Stimulated activated CD4-positive, alpha-beta T cell treated with anti-CD3 and anti-CD28 coated beads, Interleukin-1b, Interleukin-23, amount 100 ng/mL, for 4 hours (primary cell): ENCODE data around the gene PRRT2.
"Not testable (repeated sequence)": the region's sequence is repeated elsewhere in the genome, so short reads cannot be mapped to it uniquely, and the experiment has no call there.

ENCODE experiments used
- DNase-seq, 2 donors: peaks; one replicate each; pipeline ENCODE4 v3.0.0-alpha.2; 2020; ENCODE audit warnings: low read depth in 2 of 2

Gene PRRT2

DNA sequence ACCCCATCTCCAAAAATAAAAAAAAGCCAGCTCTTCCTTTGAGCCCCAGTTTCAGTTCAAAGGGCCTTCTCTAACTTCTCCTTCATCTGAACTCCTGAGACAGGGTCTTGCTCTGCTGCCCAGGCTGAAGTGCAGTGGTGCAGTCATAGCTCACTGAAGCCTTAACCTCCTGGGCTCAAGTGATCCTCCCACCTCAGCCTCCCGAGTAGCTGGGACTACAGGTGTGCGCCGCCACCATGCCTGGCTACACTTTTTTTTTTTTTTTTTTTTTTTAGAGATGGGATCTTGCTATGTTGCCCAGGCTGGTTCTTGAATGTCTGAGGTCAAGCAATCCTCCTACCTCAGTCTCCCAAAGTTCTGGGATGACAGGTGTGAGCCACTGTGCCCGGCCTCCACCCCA is 21.2 kb downstream of the PRRT2 start:
- not testable (repeated sequence) for DNase-seq

GRCh38 chr16:29834079-29834478 is 22.1 kb downstream of the PRRT2 start:
- DNase-seq = no peak

DNA sequence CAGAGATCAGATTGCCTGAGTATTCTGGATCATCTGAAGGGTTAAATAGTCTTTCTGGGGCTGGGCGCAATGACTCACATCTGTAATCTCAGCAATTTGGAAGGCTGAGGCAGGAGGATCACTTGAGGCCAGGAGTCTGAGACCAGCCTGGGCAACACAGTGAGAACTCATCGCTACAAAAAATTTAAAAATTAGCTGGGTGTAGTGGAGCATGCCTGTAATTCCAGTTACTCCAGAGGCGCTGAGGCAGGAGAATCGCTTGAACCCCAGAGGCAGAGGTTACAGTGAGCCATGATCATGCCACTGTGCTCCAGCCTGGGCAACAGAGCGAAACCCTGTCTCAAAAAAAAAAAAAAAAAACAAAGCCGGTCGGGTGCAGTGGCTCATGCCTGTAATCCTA is 23.9 kb downstream of the PRRT2 start:
- DNase-seq = no peak

- DNase-seq = no peak
Measured at GRCh38 chr16:29836623-29837022, 24.6 kb downstream of the PRRT2 start.

DNA sequence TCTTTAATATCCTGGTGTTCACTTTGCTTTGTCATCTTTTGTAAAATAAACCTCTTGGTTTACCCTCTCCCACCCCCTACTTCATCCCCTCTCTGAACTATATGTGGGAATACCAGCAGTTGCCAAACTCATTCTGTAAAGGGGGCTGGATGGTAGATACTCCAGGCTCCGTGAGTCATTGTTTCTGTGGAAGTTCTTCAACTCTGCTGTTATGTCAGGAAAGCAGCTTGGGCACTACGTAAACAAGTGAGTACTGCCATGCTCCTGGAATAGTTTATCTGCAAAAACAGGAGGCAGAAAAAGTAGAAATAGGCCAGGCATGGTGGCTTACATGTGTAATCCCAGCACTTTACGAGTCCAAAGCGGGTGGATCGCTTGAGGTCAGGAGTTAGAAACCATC is 25.8 kb downstream of the PRRT2 start:
- no peak for DNase-seq

DNA sequence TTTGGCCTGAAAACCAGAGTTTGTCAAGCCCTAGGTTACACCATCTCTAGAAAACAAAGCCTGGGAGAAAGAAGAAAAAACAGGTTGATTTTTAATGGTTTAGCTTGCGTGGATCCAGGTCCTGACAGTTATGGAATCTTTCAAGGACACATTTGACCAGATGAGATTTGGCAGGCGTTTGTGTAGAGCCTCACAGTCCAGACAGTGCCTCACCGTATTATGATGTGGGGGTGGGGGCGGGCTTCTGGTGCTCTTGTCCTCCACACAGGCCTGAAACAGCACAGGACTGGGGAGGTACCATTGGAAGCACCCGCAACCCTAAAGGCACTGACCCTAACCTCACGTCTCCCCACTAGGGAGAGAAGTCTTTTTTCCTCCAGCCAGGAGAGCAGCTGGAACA is 27.8 kb downstream of the PRRT2 start:
- no peak for DNase-seq

GRCh38 chr16:29840240-29840639 is 28.2 kb downstream of the PRRT2 start:
- no peak for DNase-seq

- DNase-seq = no peak
Measured at GRCh38 chr16:29841631-29842030, 29.6 kb downstream of the PRRT2 start.

DNA sequence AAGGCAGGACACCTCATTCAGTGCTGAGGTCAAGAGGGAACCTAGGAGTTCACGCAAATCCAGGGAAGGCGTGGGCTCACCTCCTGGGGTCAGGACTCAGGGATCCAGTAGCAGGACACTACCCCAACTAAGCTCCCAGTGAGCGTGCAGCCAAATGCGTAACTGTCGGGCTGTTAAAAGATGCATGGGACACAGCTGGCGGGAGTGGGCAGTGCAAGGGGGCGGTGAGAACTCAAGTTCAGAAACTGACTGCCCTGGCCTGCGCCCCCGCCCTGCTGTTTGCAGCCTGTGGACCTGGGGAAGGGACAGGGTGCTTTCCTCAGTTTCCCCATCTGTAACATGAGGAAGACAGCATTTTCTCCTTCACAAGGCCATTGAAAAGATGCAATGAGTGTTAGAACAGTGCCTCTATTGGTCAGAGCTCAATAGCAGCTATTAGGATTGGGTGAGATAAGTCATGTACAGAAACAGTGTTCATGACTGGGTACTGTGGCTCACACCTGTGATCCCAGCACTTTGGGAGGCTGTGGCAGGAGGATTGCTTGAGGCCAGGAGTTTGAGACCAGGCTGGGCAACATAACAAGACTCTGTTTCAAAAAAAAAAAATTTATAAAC is 30.8 kb downstream of the PRRT2 start:
- no peak for DNase-seq

GRCh38 chr16:29843931-29844330 is 31.9 kb downstream of the PRRT2 start:
- DNase-seq = no peak

- no peak for DNase-seq
Measured at GRCh38 chr16:29844575-29845331, 32.8 kb downstream of the PRRT2 start.

DNA sequence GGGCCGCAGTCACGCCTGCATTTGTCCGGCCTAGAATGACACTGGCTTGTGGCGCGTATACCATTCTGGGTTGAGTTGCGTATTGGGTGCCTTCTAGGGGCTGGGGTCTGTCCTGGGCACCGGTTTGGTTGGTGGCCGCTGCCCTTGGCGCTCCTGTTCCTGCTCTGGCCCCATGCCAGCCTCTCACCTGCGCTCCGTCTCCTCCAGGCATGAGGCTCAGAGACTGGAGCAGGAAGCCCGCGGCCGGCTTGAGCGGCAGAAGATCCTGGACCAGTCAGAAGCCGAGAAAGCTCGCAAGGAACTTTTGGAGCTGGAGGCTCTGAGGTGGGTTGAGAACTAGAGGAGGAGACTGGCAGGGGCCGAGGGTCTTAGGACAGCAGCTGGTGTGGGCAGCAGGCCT is 33.7 kb downstream of the PRRT2 start:
- no peak for DNase-seq

DNA sequence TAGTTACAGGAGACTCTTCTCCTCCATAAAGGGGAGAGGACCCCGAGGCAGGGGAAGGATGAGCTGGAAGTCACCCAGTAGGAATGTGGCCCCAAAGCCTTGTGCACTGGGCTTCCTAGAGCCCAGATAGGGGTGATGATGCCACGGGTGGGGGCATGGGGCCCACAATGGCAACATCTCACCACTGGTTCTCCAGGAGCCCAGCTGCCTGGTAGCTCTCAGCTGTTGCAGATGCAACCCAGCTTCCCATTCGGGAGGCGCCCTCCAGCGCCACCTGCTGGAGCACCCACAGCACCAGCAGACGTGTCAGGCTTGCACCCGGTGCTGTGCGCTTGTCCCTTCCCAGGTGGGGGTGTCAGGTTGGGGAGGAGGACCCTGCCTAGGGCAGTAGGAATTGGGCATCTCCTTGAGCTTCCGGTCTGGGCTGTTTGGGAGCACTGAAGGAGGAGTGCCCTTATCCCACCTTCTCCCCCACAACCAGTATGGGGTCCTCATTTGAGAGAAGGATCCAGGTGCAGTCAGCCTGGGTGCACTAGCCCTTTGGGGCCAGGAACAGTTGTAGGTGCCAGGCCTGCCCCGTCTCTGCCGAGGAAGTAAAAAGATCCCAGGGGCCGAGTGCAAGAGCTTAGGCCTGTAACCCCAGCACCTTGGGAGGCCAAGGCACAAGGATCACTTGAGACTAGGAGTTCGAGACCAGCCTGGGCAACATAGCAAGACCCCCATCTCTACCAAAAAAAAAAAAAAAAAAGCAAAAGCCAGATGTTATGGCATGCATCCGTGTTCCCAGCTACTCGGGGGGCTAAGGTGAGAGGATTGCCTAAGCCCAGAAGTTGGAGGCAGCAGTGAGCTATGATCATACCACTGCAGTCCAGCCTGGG is 36.7 kb downstream of the PRRT2 start:
- DNase-seq = peak; percentile 81

- no peak for DNase-seq
Measured at GRCh38 chr16:29849505-29849904, 37.5 kb downstream of the PRRT2 start.

GRCh38 chr16:29850998-29851397 is 39.0 kb downstream of the PRRT2 start:
- DNase-seq = no peak

GRCh38 chr16:29852654-29853053 is 40.7 kb downstream of the PRRT2 start:
- no peak for DNase-seq

GRCh38 chr16:29854520-29855100 is 42.6 kb downstream of the PRRT2 start:
- DNase-seq = no peak

DNA sequence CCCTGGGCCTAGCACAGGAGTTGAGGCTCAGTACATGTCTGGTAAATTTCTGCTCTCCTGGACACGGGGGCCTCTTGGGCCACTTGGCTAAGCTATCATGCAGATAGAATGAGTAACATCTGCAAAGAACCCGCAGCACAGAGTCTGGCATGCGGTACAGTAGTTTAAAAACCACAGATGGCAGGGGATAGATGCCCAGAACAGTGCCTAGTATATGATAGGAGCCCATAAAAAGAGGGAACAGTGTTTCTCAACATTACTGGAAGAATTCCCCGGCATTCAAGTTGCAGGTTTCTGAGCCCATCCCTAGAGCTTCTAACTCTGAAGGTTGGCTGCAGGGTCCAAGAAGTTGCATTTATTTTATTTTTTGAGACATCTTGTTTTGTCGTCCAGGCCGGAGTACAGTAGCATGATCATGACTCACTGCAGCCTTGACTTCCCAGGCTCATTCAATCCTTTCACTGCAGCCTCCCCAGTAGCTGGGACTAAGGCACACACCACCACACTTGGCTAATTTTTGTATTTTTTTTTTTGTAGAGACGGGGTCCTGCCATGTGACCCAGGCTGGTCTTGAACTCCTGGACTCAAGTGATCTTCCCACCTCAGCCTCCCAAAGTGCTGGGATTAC is 45.3 kb downstream of the PRRT2 start:
- DNase-seq = no peak

DNA sequence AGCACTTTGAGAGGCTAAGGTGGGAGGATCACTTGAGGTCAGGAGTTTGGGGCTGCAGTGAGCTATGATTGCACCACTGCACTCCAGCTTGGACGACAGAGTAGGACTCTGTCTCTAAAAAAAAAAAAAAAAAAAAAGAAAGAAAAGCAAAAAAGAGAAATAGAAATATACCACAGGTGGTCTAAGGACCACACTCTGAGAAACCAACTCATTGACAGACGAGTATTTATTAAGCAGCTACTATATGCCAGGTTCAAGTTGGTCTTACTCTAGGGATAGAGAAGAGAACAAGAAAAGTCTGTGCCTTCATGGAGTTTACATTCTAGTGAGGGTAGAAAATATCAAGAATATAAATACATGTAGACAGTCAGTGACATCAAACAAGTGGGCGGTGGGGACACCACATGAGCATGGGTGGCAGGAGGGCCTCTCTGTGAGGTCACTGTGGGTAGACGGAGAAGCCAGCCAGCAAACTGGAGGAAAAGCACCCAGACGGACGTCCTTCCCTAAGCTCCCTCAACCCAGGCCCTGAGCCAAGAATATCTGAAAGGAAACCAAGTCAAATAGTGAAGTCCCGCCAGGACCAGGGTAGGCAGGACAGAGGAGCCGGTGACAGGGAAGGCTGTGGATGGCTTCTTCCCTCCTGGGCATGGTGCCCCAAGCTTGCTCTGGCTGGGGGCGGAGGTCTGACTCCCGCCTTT is 46.3 kb downstream of the PRRT2 start:
- no peak for DNase-seq

DNA sequence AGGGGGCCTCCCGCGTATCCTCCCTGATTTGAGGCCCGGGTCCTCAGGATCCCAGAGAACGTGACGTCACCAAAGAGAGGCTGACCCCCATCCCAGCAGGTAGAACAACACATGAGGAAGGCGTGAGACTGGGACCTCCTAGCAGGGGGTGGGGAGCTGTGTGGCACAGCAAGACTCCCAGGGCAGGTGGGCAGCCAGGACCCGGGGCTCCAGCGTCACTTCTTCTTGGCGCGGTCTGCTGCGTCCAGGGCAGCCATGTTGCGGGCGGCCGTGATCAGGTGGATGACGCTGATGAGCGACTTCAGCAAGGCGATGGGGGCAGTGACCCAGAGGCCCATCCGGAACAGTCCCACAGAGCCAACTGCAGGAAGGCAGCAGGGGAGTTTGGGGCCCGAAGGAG is 47.0 kb downstream of the PRRT2 start:
- no peak for DNase-seq

GRCh38 chr16:29860218-29860617 is 48.2 kb downstream of the PRRT2 start:
- no peak for DNase-seq
